ENCODE results near the gene KIF16B. TPM values are rescaled to one million over a fixed set of nuclear protein-coding genes. Genes with fewer than 3 reads are reported as not detected.

The KIF16B gene
- total and polyA plus RNA-seq, 2 donors (not counting 3 experiments of a cell fraction or from before 2014, with no cell fraction given) = 2.9 to 8.8 TPM

GRCh38 chr20:16581241-16581640 is 8.0 kb upstream of the KIF16B start:
- no peak overlapping the region for H3K9ac ChIP-seq (replicated peaks; ENCODE audit: extremely low read depth, insufficient read depth, low read length)
- no peak for DNase-seq (ENCODE audit: low read depth, low spot score)
- no peaks in the 10 kb centered on the region for H3K9me3 ChIP-seq (replicated peaks; ENCODE audit: control insufficient read depth, insufficient read depth, low read length)
- no peak overlapping the region for H2AFZ ChIP-seq (ENCODE audit: low read depth, low read length)
- no peaks in the 10 kb centered on the region for H4K20me1 ChIP-seq (replicated peaks; ENCODE audit: control insufficient read depth, extremely low read depth, insufficient read depth, low read length)
- POLR2A ChIA-PET = no interaction called here
- no peaks in the 10 kb centered on the region for H3K36me3 ChIP-seq (ENCODE audit: control insufficient read depth in 2 of 2, extremely low read depth in 1 of 2, insufficient read depth in 2 of 2, low read length in 2 of 2)
- no TSS peak for BruUV-seq (replicated peaks)
- no peaks in the 10 kb centered on the region for H3K9me1 ChIP-seq (replicated peaks; ENCODE audit: control insufficient read depth, extremely low read depth, insufficient read depth, low read length)
- no peaks in the 10 kb centered on the region for H3K27me3 ChIP-seq (ENCODE audit: control insufficient read depth in 2 of 2, insufficient read depth in 2 of 2, low read length in 2 of 2)
- dilution Hi-C loops (cut with MboI; ENCODE audit: extremely low pct_ligation_motif_present, low sequenced_read_pairs) (no loop called here), intact Hi-C loops (cut with micrococcal nuclease) (no loop called here)
- TF ChIP-seq FOS (IDR thresholded peaks at IDR 0.05; ENCODE audit: borderline replicate concordance, insufficient read depth, low read length) (no peak), EZH2 (IDR thresholded peaks at IDR 0.05; ENCODE audit: borderline replicate concordance, low read depth, low read length, severe bottlenecking) (no peak), MAX (IDR thresholded peaks at IDR 0.05; ENCODE audit: insufficient read depth, insufficient read length) (no peak), POLR2AphosphoS5 (IDR thresholded peaks at IDR 0.05; ENCODE audit: insufficient read depth, low read depth, low read length) (no peak), MYC (IDR thresholded peaks at IDR 0.05; ENCODE audit: low read depth, low read length) (no peak), GATA2 (IDR thresholded peaks at IDR 0.05; ENCODE audit: insufficient read depth, insufficient read length, low read depth, low read length) (no peak), POLR2A (IDR thresholded peaks at IDR 0.05; ENCODE audit: low read depth, low read length) (no peak), CTCF (IDR thresholded peaks at IDR 0.05; ENCODE audit: extremely low read depth in 1 of 2, insufficient read depth in 1 of 2, low read depth in 1 of 2, low read length in 2 of 2) (no peak), JUN (IDR thresholded peaks at IDR 0.05; ENCODE audit: borderline replicate concordance, insufficient read depth, insufficient read length, low read depth) (no peak)
- H3K4me1 ChIP-seq (ENCODE audit: control insufficient read depth, extremely low read depth, insufficient read depth, low read length) = no peaks in the 10 kb centered on the region
- H3K4me2 ChIP-seq (ENCODE audit: insufficient read depth, low read length) = no peak overlapping the region
- CTCF ChIA-PET = no interaction called here
- H3K79me2 ChIP-seq (ENCODE audit: control insufficient read depth, insufficient read depth, low read length) = no peaks in the 10 kb centered on the region
- H3K27ac ChIP-seq (ENCODE audit: insufficient read depth, low read depth, low read length) = no peak overlapping the region
- no peak for FAIRE-seq
- no peak overlapping the region for H3K4me3 ChIP-seq (replicated peaks in 1 of 3; ENCODE audit: insufficient read depth in 1 of 3, low read depth in 1 of 3, low read length in 3 of 3)
